ENCODE measurements around the gene NME4.
"Not testable (repeated sequence)": the region's sequence is repeated elsewhere in the genome, so short reads cannot be mapped to it uniquely, and the experiment has no call there.

GRCh38 chr16:348495-348894, 48.5 kb upstream of the NME4 start:
- TF ChIP-seq CTCF (IDR thresholded peaks at IDR 0.05); ZFX (IDR thresholded peaks at IDR 0.05; ENCODE audit: borderline replicate concordance): not testable (repeated sequence)
